IPS-20b (cell line): ENCODE measurements around the gene FLYWCH1.

ENCODE experiments used
- H3K27ac ChIP-seq: one replicate; pipeline ENCODE4 v1.5.1; 2013; ENCODE audit warnings: low read length
- H3K27me3 ChIP-seq: 2 replicates; pipeline ENCODE4 v1.6.1; 2013; ENCODE audit warnings: mild to moderate bottlenecking, low read length, inconsistent platforms; ENCODE audit not compliant: insufficient read depth
- H3K36me3 ChIP-seq: 2 replicates; pipeline ENCODE4 v1.6.1; 2013; ENCODE audit warnings: low read depth, mild to moderate bottlenecking, inconsistent platforms, low read length, moderate library complexity; ENCODE audit not compliant: insufficient read depth
- H3K4me1 ChIP-seq: 2 replicates; pipeline ENCODE4 v1.6.1; 2013; ENCODE audit warnings: mild to moderate bottlenecking, control low read depth, inconsistent platforms, low read length, moderate library complexity; ENCODE audit not compliant: insufficient read depth
- H3K4me3 ChIP-seq: 2 replicates; pipeline ENCODE4 v1.5.1; 2013; ENCODE audit warnings: mild to moderate bottlenecking, low read length, inconsistent platforms
- H3K9ac ChIP-seq: 2 replicates; pipeline ENCODE4 v1.6.1; 2013; ENCODE audit warnings: low read depth, mild to moderate bottlenecking, inconsistent platforms, low read length, moderate library complexity
- H3K9me3 ChIP-seq: 2 replicates; pipeline ENCODE4 v1.6.1; 2013; ENCODE audit warnings: mild to moderate bottlenecking, low read depth, low read length, inconsistent platforms; ENCODE audit not compliant: insufficient read depth

FLYWCH1 gene

GRCh38 chr16:2985893-2986355, 74.2 kb downstream of the FLYWCH1 start:
- H3K36me3 ChIP-seq: no peaks in the 10 kb centered on the region
- no peak overlapping the region for H3K9ac ChIP-seq
- H3K27me3 ChIP-seq: no peaks in the 10 kb centered on the region; the same call in 1 of the 2 replicates

DNA sequence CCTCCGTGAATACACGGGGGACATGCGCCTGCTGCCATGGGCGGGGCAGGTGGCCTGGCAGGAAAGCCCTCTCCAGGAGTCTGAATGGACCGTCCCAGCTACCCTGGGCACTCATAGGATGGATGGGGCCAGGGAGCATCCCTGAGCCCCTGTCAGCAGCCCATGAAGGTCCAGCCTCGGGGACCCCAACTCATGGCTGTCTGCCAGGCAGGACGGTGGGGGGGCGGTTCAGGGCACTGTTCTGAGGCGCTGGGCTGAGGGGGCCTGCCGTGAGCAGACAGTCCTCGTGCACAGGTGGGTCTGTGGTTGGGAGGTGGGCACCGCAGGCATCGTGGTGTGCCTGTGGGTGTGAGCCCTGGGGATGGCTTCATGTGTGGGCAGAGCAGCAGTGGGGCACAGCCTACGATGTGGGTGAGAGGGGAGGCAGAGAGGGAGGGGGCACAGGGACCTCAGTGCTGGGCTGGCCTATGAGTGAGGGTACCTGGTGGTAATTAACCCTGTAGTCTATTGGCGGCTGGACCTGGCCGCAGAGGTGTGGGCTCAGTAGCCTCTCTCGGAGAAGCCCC, 75.0 kb downstream of the FLYWCH1 start:
- Histone ChIP-seq H3K9ac (no peak overlapping the region), H3K36me3 (no peaks in the 10 kb centered on the region), H3K9me3 (no peaks in the 10 kb centered on the region), H3K4me3 (no peak overlapping the region), H3K27me3 (no peaks in the 10 kb centered on the region; the same call in 1 of the 2 replicates), H3K27ac (no peak overlapping the region), H3K4me1 (peaks cover 9% of the 10 kb centered on the region)

More at GRCh38 chr16:2985893-2986355, 74.2 kb downstream of the FLYWCH1 start:
- Histone ChIP-seq H3K4me3 (no peak overlapping the region), H3K4me1 (peaks cover 15% of the 10 kb centered on the region), H3K9me3 (no peaks in the 10 kb centered on the region), H3K27ac (no peak overlapping the region)

- Histone ChIP-seq H3K4me1 (peaks cover 6% of the 10 kb centered on the region), H3K9me3 (no peaks in the 10 kb centered on the region), H3K27ac (no peak overlapping the region), H3K9ac (no peak overlapping the region), H3K4me3 (no peak overlapping the region), H3K36me3 (no peaks in the 10 kb centered on the region), H3K27me3 (no peaks in the 10 kb centered on the region; the same call in 1 of the 2 replicates)
Measured at GRCh38 chr16:2987286-2987685, 75.6 kb downstream of the FLYWCH1 start.

DNA sequence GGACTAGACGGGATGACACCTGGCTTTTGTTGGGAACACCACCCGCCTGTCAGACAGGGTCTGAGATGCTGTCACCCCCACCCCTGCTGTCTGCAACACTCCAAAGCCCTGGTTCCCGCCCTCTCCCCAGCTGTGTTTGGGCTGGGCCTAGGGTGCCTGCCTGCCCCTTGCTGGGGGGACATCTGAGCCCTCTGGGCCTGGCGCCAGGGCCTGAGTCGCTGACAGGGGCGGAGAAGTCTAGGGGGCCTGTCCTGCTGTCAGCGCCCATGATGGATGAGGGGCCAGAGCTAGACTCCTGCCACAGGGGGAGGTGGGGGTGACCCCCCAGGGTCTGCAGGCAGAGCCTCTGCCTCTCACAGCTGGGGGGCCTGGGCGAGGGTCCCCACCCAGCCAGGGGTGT, 76.1 kb downstream of the FLYWCH1 start:
- Histone ChIP-seq H3K36me3 (no peaks in the 10 kb centered on the region), H3K9me3 (no peaks in the 10 kb centered on the region), H3K27ac (no peak overlapping the region), H3K9ac (no peak overlapping the region), H3K4me1 (peaks cover 4% of the 10 kb centered on the region; the same call in 1 of the 2 replicates), H3K4me3 (no peak overlapping the region), H3K27me3 (no peaks in the 10 kb centered on the region; the same call in 1 of the 2 replicates)

- Histone ChIP-seq H3K4me3 (no peak overlapping the region), H3K36me3 (no peaks in the 10 kb centered on the region), H3K4me1 (peaks cover 4% of the 10 kb centered on the region; the same call in 1 of the 2 replicates), H3K27ac (no peak overlapping the region), H3K27me3 (no peaks in the 10 kb centered on the region; the same call in 1 of the 2 replicates), H3K9ac (no peak overlapping the region), H3K9me3 (no peaks in the 10 kb centered on the region)
Measured at GRCh38 chr16:2988590-2989099, 76.9 kb downstream of the FLYWCH1 start.

DNA sequence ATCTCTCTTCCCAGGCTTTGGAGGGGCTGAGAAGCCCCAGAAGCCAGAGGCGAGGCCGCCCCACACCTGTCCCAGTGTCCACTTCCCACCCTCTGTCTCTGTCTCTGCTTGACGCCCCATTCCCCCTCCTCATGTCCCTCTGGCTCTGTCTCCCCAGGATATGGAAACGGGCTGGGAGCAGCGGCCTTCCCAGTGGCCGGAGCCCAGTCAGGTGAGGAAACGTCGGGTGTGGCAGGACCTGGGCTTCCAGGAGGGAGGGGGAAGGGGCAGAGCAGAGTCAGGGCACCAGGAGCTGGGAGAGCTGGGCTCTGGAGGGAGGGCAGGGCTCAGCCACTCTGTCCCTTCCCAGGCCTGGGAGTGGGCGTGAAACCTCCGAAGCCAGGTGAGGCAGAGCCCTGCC, 79.2 kb downstream of the FLYWCH1 start:
- H3K4me1 ChIP-seq: peaks cover 4% of the 10 kb centered on the region; the same call in 1 of the 2 replicates
- H3K9me3 ChIP-seq: no peaks in the 10 kb centered on the region
- no peaks in the 10 kb centered on the region; the same call in 1 of the 2 replicates for H3K27me3 ChIP-seq
- no peak overlapping the region for H3K27ac ChIP-seq
- H3K9ac ChIP-seq: no peak overlapping the region
- no peaks in the 10 kb centered on the region for H3K36me3 ChIP-seq
- H3K4me3 ChIP-seq: no peak overlapping the region

- Histone ChIP-seq H3K4me1 (peaks cover 4% of the 10 kb centered on the region; the same call in 1 of the 2 replicates), H3K9me3 (no peaks in the 10 kb centered on the region), H3K9ac (no peak overlapping the region), H3K4me3 (no peak overlapping the region), H3K27ac (no peak overlapping the region), H3K36me3 (no peaks in the 10 kb centered on the region), H3K27me3 (no peaks in the 10 kb centered on the region; the same call in 1 of the 2 replicates)
Measured at GRCh38 chr16:2991566-2992261, 80.0 kb downstream of the FLYWCH1 start.

DNA sequence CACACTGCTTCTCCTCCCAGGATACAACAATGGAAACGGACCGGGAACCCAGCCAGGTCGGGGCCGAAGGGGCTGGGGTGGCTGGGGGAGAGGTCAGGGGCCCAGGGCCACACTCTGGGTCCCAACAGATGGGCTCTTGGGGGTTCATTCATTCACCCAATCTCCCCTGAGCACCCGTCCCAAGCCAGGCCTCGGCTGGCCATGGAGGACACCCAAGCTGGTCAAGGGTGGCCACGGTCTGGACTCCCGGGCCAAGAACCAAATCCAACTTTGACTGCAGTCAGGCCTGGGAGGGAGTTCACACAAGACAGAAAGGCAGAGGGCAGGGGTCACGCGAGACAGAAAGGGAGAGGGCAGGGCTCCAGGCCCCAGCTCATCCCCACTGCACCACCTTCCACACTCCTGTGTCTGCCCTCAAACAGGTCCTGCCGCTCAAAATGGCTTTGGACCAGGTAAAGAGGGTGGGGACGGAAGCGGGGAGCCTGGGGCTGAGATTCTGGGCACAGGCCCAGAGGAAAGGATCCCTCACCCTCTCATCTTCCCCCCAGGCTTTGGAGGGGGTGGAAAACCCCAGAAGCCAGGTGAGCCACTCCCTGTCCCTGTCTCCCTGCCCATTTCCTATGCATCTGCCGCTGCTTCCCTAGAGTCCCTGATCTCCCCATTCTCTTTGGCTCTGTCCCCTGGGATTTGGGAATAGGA, 80.8 kb downstream of the FLYWCH1 start:
- Histone ChIP-seq H3K27me3 (no peaks in the 10 kb centered on the region; the same call in 1 of the 2 replicates), H3K27ac (no peak overlapping the region), H3K9ac (no peak overlapping the region), H3K4me3 (no peak overlapping the region), H3K4me1 (peaks cover 4% of the 10 kb centered on the region; the same call in 1 of the 2 replicates), H3K9me3 (no peaks in the 10 kb centered on the region), H3K36me3 (no peaks in the 10 kb centered on the region)

GRCh38 chr16:2996298-2996697, 84.6 kb downstream of the FLYWCH1 start:
- no peak overlapping the region for H3K4me3 ChIP-seq
- H3K9ac ChIP-seq: no peak overlapping the region
- H3K36me3 ChIP-seq: no peaks in the 10 kb centered on the region
- H3K27me3 ChIP-seq: no peaks in the 10 kb centered on the region
- H3K4me1 ChIP-seq: no peaks in the 10 kb centered on the region
- no peak overlapping the region for H3K27ac ChIP-seq
- no peaks in the 10 kb centered on the region for H3K9me3 ChIP-seq

- H3K4me1 ChIP-seq: no peaks in the 10 kb centered on the region
- no peaks in the 10 kb centered on the region for H3K9me3 ChIP-seq
- H3K27me3 ChIP-seq: peaks cover 2% of the 10 kb centered on the region; the same call in 1 of the 2 replicates
- no peaks in the 10 kb centered on the region for H3K36me3 ChIP-seq
- H3K9ac ChIP-seq: no peak overlapping the region
- H3K27ac ChIP-seq: no peak overlapping the region
- no peak overlapping the region for H3K4me3 ChIP-seq
Measured at GRCh38 chr16:2999929-3000328, 88.2 kb downstream of the FLYWCH1 start.

DNA sequence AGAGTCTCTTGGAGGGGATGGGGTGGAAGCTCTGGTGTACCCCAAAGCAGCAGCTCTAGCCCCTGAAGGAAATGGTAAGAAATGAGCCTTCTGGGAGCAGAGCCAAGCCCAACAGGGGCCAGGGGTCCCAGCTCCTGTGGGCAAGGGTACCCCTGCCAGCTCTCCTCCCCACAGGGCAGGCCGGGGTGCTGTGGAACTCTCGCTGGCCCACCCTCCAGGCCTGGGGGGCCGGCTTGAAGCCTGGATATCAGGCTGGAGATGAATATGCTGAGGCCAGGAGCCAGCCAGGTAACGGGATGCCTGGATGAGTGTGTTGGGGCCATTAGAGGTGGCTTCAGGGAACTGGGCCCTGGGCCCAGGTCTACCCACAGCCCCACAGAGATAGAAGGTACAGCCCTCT, 88.8 kb downstream of the FLYWCH1 start:
- Histone ChIP-seq H3K4me1 (no peaks in the 10 kb centered on the region), H3K9me3 (no peaks in the 10 kb centered on the region), H3K9ac (no peak overlapping the region), H3K36me3 (no peaks in the 10 kb centered on the region), H3K27ac (no peak overlapping the region), H3K27me3 (peaks cover 4% of the 10 kb centered on the region; the same call in 1 of the 2 replicates), H3K4me3 (no peak overlapping the region)
